Right forelimb (tissue), 1 donor: ENCODE data around the gene FGD4.

Experiments used
- DNase-seq: peaks from one replicate; pipeline ENCODE4 v3.0.0-alpha.2; 2018

Gene FGD4

GRCh38 chr12:32568228-32568627 is 168.9 kb downstream of the FGD4 start:
- DNase-seq, result no peak

DNA sequence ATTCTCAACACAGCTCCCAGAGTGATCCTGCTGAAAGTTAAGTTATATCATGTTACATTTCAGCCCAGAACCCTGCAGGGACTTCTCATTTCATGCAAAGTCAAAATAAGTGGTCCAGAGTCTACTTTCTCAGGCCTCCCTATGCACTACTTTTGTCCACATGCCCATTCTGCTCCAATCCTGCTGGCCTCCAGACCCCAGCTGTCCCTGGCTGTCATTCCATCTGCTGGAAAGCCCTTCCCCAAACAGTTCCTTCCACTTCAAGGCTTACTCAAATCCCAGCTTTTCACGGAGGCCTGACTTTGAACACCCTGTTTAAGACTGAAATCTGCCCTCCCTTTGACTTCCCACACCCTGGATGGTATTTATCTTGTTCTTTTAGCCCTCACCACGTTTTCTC is 169.9 kb downstream of the FGD4 start:
- DNase-seq, result no peak

DNA sequence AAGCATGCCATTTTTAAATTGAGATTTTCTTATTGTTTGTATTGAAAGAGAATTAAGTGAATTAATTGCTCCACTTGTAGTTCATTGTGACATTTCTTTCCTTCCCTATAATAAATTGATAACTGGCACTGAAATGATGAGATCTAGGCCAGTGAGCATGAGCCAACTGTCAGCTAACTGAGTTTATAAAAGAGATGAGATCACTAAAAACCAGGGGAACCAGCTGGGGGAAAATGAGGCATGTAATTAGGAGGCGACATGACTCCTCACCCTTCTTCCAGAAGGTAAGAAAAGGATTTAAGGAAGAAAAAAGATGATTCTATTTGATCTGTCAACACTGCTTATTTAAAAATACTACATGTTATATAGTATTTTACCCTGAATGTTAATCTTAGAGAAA is 175.2 kb downstream of the FGD4 start:
- no peak for DNase-seq

DNA sequence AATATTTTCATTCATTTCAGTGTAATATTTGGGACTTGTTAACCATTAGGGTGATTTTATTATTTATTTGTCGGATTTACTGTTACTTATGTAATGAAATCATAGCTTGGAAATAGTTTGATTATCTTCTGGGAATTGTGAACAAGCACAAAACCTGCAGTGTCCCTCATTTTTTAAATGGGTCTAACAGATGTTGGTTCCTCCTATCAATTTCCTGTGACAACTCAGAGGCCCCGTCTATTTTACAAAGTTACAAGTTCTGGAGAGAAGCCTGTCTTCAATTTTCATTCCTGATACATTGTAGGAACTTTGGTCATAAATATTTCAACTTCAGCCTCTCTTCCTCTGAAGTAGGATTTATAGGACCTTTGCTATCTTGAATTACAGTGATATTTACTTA is 178.0 kb downstream of the FGD4 start:
- no peak for DNase-seq

DNA sequence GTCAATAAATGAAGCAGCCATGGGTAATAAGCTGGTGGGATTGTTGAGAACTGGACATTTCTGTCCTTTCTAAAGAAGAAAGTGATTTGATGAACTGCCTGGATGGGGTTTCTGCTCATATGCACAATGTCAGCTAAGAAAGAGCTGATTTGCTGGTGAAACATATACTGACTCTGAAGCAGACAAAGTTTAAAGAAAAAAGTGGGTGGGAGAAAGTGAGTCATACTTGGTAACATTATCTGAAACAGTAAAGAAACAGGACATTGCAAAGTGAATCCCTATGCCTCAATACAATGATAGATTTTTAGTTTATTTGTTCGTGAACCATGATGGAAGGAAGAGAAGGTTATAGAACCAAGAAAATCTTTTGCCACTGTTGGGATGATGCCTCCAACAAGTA is 184.2 kb downstream of the FGD4 start:
- no peak for DNase-seq

DNA sequence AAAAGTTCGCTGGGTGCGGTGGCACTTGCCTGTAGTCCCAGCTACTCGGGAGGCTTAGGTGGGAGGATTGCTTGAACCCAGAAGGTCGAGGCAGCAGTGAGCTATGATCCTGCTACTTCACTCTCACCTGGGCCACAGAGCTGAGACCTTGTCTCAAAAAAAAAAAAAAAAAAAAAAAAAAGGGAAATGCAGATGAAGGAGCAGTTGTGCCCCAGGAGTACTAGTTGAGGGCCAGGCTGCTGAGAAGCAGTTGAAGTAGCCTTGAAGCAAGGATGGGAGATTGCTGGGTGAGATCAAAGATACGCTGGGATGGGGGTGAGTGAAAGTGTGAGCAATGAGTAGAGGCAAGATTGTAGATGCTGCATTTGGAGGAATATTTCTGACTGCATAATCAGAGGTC is 186.3 kb downstream of the FGD4 start:
- no peak for DNase-seq

GRCh38 chr12:32586390-32586789 is 187.0 kb downstream of the FGD4 start:
- DNase-seq, result no peak

GRCh38 chr12:32587581-32588495 is 188.5 kb downstream of the FGD4 start:
- no peak for DNase-seq

GRCh38 chr12:32588604-32589003 is 189.2 kb downstream of the FGD4 start:
- DNase-seq, result no peak

GRCh38 chr12:32589165-32589865 is 190.0 kb downstream of the FGD4 start:
- DNase-seq, result no peak

- no peak for DNase-seq
Measured at GRCh38 chr12:32595251-32595650, 195.9 kb downstream of the FGD4 start.

GRCh38 chr12:32596030-32596429 is 196.7 kb downstream of the FGD4 start:
- no peak for DNase-seq

- DNase-seq, result no peak
Measured at GRCh38 chr12:32598688-32599087, 199.3 kb downstream of the FGD4 start.

DNA sequence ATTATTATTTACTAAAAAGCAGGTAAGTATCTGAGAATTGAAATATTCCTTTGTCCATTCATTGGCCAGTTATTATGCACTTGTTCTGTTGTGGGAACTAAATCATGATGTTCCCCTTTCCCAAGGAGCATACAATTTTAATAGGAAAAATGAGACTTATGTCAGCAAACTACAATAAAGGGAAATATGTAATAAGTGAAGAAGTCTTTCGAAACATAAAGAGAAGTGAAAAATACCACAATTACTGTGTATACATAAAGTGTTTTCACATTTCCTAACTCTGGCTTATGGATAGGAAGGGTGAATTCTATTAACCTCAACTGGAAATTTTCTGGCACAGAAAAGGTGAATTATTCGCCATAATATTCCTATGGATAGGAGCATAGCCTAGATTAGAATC is 201.3 kb downstream of the FGD4 start:
- DNase-seq, result no peak

DNA sequence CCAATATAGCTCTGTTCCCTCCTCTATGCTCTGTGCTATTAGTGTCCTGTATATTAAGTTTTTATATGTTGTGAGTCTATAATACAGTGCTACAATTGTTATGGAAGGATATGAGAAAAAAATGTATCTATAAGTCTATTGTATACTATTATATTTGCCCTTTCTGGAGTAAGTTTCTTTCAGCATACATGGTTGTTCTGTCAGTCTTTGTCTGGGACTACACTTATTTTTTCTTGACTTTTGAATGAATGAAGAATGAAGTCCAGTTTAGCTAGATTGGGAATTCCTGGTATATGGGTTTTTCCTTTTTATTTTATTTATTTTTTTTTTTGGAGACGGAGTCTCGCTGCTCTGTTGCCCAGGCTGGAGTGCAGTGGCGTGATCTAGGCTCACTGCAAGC is 203.7 kb downstream of the FGD4 start:
- no peak for DNase-seq

- DNase-seq, result no peak
Measured at GRCh38 chr12:32603858-32604257, 204.5 kb downstream of the FGD4 start.

DNA sequence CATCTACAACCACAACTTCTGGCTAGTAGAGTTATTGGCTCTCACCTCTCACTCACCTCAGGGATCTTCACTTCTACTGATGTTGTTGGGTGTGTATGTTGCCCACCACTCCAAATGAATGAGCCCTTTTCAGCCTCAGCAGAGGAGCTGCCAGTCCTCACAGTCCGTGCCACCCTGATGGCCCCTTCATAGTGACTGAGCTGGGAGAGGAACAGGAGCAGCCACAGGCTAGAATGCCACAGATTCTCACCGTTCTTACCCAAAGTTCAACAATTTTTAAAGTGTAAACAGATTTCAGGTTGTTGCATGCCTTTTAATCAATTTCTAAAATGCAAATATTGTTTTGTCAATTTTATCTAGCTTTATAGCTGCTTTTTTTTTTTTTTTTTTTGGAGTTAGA is 205.2 kb downstream of the FGD4 start:
- DNase-seq, result no peak

DNA sequence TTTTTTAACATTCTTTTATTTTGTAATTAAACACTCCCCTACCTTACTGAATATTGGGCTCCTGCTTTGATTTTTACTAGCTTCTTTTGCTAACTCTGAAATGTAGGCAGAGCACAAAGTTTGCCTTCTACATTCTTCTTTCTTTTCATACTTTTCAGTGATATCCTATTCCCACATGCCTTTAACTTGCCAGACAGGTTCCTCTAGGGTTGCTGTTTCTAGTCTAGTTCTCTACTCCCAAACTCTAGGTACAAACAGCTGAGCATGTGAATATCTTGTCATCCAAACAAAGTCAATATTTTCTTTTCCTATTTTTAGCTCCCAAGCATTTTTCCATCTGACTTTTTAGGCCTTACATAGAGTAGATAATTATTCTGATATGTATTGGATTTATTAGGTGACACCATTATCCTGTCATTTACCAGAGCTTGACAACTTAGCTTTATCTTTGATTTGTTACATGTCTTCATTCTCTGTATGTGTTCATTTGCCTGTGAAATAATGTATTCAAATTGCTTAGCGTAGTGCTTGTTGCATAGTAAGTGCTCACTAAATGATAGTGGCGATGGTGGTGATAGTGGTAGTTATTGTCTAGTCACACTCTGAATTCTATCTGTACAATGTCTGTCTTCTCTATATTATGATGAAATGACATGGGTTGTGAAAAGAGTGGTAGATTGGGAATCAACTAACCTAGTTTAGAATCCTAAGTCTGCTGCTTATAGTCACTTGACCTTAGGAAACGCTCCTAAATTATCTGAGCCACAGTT is 206.2 kb downstream of the FGD4 start:
- no peak for DNase-seq

DNA sequence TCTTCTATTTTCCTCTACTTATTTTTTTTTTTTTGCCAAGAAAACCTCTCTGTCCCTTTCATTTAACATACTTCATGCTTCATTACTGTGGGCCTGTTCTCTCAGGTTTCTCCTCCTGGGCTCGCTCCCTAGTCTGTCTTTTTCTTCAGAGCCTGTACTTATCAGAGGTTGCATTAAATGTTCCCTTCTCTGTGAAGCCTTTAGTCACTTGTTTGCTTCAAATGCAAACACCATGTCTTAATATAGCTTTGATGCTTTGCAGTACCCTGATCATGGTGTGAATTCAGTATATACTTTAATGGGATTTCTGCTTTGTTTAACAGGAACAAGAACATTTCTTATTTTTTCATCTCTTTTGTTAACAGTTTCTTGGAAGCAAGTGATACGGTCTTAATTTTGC is 207.1 kb downstream of the FGD4 start:
- DNase-seq, result no peak

GRCh38 chr12:32609966-32610365 is 210.6 kb downstream of the FGD4 start:
- DNase-seq, result no peak

- no peak for DNase-seq
Measured at GRCh38 chr12:32611986-32612385, 212.6 kb downstream of the FGD4 start.

- no peak for DNase-seq
Measured at GRCh38 chr12:32612658-32613614, 213.6 kb downstream of the FGD4 start.
